ENCODE results near the gene ZNF808.
"Not testable (repeated sequence)": the region's sequence is repeated elsewhere in the genome, so short reads cannot be mapped to it uniquely, and the experiment has no call there.

The ZNF808 gene

DNA sequence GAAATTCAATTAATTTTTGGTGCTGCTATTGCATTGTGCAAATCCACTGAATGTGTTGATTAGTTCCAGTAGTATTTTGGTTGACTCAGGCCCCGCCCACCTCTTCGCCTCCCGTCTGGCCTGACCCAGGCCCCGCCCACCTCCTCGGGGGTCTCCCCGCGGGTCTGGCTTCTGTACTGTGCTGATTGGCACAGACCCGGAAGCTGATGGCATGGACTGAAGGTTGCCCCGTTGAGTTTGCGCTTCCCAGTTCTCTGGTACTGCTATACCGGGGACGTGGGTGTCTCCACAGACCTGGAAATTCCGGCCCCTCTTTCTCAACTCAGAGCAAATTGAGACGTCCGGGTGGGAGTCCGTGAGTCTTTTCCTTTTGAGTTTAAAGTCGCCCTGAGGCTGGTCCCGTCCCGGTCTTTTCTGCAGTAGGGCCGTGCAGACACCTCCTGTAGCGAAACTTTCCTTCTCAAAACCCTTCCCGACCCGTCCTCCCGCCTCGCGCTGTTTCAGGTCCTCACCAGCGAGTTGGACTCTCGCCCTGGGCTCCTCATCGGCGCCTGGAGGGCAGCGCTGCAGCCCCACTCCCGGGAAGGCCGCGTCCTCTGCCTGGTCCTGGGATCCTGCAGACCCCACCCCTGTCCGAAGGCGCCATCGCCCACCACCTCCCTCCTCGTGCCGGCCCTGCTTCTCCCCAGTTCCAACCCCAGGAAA, 57.4 kb downstream of the ZNF808 start:
- intact Hi-C loops (cut with DNase I): no loop called here
- no peak for DNase-seq

DNA sequence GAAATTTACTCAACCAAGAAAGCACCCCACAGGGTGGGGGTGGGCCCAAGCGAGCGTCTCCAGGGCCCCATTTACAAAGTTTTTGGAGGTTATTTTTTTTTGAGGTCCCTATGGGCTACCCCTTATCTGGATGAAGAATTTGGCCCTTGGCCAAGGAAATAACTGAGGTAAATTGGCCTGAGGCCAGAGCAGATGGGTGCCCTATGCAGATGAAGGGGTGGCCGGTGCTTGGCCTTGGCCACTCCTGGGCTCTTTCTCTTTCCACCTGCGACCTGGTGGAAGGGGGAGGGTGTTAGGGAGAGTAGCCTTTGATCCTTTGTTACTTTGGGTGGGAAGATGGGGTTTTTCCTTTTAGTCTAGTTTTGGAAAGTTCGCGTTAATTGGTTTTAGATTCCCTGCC, 58.1 kb downstream of the ZNF808 start:
- intact Hi-C loops (cut with DNase I): no loop called here
- DNase-seq: no peak

DNA sequence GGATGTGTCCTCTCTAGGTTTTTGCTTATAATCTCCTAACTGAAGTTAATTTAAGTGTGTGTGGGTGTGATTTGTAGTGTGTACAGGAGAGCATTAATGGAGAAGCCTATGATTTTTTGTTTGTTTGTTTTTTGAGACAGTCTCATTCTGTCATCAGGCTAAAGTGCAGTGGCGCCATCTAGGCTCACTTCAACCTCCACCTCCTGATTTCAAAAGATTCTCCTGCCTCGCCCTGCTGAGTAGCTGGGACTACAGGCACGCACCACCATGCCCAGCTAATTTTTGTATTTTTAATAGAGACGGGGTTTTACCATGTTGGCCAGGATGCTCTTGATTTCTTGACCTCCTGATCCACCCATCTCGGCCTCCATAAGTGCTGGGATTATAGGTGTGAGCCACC, 63.3 kb downstream of the ZNF808 start:
- intact Hi-C loops (cut with DNase I): no loop called here
- no peak for DNase-seq

DNA sequence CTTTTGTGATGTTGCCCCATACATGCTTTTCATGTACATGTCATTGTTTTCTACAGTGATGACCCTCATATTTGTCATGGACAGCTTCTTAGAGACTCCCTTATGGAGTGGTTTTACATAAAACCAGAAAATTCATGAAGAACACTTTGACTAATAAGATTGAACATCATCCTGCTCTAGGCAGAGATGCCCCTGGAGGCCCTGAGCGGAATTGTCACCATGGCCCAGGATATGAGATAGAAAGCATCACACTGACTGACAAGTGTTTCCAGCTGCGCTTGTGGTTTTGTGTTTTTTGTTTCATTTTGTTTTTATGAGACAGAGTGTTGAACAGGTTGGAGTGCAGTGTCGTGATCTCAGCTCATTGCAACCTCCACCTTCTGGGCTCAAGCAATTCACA, 64.8 kb downstream of the ZNF808 start:
- intact Hi-C loops (cut with DNase I): no loop called here
- no peak for DNase-seq

DNA sequence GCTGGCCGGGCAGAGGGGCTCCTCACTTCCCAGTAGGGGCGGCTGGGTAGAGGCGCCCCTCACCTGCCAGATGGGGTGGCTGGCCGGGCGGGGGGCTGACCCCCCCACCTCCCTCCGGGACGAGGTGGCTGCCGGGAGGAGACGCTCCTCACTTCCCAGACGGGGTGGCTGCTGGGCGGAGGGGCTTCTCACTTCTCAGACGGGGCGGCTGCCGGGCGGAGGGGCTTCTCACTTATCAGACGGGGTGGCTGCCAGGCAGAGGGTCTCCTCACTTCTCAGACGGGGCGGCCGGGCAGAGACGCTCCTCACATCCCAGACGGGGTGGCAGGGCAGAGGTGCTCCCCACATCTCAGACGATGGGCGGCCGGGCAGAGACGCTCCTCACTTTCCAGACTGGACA, 66.0 kb downstream of the ZNF808 start:
- DNase-seq; intact Hi-C loops (cut with DNase I): not testable (repeated sequence)

DNA sequence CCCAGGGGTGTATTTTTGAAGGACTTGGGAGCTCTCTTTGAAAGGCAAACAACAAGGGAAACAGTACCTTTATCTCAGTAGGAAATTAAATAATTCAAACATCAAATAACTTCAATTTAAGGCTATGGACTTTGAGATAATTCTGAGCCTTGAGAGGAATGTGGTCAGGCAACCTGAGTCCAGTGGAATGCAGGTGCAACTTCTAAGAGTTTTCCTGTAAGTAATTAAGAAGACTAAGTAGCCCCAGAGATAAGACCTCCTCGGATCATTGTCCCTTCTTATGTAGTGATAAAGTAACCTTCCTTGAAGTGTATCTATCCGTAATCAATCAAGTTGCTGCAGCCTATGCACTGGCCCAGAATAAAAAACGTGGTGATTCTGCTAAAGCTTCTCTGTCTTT, 71.8 kb downstream of the ZNF808 start:
- DNase-seq: no peak
- intact Hi-C loops (cut with DNase I): no loop called here

DNA sequence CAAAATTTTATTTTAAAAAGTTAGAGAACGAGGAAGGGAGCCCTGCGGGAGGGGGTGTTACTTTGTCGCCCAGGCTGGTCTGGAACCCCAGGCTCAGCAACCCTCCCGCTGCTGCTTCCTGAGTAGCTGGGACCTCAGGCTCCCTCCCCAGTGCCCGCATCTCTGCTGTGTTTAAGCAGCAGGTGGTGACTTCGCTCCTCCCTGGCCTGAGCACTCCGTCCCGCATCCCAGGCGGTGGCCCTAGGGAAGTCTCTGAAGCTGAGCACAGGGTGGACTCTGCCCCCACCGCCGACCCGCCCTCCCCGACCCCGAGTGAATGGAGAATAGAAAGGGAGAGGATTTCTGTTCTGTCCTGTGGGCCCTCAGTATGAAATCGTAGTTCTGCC, 73.2 kb downstream of the ZNF808 start:
- peak in 11 of 42 donors; percentile 4 to 36 (median 12) for DNase-seq
- intact Hi-C loops (cut with DNase I): no loop called here

DNA sequence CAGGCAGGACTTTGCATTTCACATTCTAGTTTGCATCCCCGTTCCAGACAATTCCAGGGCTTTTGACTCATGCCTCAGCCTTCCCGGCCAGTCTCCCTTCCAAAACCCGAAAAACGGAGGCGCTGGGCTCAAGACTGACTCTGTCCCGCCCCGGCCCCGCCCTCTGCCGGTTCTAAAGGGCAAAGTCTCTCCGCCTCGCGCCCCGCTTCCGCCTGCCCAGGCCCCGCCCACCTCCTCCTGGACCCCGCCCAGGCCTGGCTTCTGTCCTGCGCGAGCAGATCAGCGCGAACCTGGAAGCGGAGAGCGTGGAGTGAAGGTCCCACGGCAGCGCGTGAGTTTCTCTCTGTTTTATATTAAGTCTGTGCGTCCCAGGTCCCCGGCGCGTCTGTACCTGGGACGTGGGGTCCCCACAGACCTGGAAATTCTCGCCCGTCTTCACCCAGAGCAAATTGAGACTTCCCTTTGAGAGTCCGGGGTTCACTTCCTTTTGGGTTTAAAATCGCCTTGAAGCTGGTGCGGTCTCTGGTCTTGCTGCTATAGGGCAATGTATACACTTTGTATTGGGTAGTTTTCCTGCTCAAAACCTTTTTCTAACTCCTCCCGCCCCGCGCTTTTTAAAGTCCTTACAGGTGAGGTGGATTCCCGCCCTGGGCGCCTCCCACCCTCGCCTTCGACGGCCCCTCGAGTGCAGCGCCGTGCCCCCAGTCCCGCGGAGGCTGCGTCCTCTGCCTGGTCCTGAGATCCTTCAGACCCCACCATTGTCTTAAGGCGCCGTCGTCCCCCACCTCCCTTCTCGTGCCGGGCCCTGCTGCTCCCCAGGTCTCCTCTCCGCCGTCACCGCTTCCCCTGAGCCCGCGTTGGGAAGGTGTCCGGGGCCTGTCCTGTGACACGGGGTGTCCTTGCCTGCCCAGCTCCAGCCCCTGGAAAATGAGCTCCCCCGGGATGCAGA, 73.8 kb downstream of the ZNF808 start:
- DNase-seq: peak; percentile 73 to 97 (median 91)
- intact Hi-C loops (cut with DNase I): no loop called here

DNA sequence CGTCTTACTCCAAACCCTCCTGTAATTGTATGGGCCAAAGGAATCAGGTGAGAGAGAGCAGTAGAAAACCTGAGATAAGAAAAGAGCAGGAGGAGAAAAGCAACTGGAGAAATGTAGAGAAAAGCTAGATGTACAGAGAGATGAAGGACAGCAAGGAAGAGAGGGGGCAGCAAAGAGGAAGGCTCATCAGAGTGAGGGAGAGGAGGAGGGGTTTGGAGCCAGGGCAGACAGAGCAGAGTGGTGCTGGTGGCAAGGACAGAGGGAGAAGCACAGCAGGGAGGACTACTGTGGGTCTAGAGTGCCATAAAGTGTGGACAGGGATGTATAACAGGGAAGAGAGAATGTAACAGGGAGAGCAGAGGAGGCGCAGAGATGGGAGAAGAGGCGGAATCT, 74.5 kb downstream of the ZNF808 start:
- intact Hi-C loops (cut with DNase I): not testable (repeated sequence)
- DNase-seq: peak in 12 of 42 donors; percentile 5 to 43 (median 23)

DNA sequence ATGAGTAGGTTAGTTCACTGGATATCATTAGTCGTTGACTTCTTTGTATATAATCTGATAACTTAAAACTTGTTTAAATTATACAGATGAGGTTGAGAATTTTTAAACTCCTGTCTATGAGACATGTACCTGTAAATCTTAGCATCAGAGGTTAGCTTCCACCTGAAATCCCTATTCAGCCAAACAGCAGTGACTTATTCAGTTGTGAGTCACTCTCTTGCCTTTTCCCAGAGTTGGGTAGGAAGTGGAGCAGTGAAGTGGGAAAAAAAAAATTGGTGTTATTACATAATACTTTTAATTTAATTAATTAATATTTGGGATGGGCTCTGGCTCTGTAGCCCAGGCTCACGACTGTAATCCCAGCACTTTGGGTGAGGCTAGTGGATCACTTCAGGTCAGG, 75.5 kb downstream of the ZNF808 start:
- intact Hi-C loops (cut with DNase I): no loop called here
- peak in 1 of 42 donors; percentile 22 for DNase-seq

DNA sequence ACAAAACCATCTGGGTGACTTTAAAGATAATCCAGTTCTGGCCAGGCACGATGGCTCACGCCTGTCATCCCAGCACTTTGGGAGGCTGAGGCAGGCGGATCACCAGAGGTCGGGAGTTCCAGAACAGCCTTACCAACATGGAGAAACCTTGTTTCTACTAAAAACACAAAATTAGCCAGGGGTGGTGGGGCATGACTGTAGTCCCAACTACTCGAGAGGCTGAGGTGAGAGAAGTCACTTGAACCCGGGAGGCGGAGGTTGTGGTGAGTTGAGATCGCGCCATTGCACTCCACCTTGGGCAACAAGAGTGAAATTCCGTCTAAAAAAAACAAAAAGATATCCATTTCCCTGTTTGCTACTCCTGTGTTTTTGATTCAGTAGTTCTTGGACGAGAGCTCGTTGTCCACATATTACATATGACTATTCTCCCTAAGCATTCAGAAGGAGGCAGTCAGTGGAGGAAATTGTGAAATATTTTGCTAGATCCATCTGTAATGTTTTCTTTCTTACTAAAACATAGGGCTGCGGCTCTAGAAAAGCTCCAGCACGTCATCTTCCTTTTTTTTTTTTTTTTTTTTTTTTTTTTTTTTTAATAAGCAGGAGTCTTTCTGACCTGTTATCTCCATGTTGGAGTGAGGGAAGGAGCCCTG, 76.2 kb downstream of the ZNF808 start:
- no peak for DNase-seq
- intact Hi-C loops (cut with DNase I): no loop called here
